HTR-8/SVneo (cell line): ENCODE results near the gene TAP1.
A peak's percentile ranks its signal among the peaks of the same experiment; 100 is the strongest.

ENCODE experiments used
- DNase-seq: peaks from one replicate; pipeline ENCODE4 v3.0.0; 2011; ENCODE audit warnings: low spot score, mixed read lengths; ENCODE audit not compliant: insufficient read length
- FAIRE-seq: peaks from 2 replicates; lab custom pipeline; 2011; peaks lifted over from hg19 to GRCh38; lab: Jason Lieb, UNC

The TAP1 gene

GRCh38 chr6:32842690-32843089 lies 10.8 kb downstream of the TAP1 start:
- FAIRE-seq (no peak), DNase-seq (no peak)

- FAIRE-seq (no peak), DNase-seq (no peak)
Observed at GRCh38 chr6:32842021-32842650, 11.4 kb downstream of the TAP1 start.

GRCh38 chr6:32840604-32841246 lies 12.8 kb downstream of the TAP1 start:
- DNase-seq (no peak), FAIRE-seq (no peak)

- FAIRE-seq (no peak), DNase-seq (no peak)
Observed at GRCh38 chr6:32839356-32839755, 14.1 kb downstream of the TAP1 start.

GRCh38 chr6:32838114-32838958 lies 15.2 kb downstream of the TAP1 start, which contains the start of gene TAP2:
Gene TAP2, minus strand, starts transcription at chr6:32838739. Its CDS starts 506 bp downstream, at chr6:32838233.
- DNase-seq (peak; percentile 92), FAIRE-seq (peak; percentile 69)

- FAIRE-seq: no peak
- peak; percentile 7 for DNase-seq
Observed at GRCh38 chr6:32837651-32838113, 15.8 kb downstream of the TAP1 start.

GRCh38 chr6:32836873-32837272 lies 16.6 kb downstream of the TAP1 start:
- DNase-seq: no peak
- FAIRE-seq: no peak

GRCh38 chr6:32835167-32835893 lies 18.2 kb downstream of the TAP1 start:
- no peak for DNase-seq
- FAIRE-seq: no peak

GRCh38 chr6:32833664-32834063 lies 19.8 kb downstream of the TAP1 start:
- FAIRE-seq (no peak), DNase-seq (no peak)

- no peak for FAIRE-seq
Observed at GRCh38 chr6:32832535-32832934, 21.0 kb downstream of the TAP1 start.

GRCh38 chr6:32830936-32831335 lies 22.6 kb downstream of the TAP1 start:
- FAIRE-seq: no peak
- no peak for DNase-seq

More at GRCh38 chr6:32832535-32832934, 21.0 kb downstream of the TAP1 start:
- DNase-seq: no peak

GRCh38 chr6:32830017-32830416 lies 23.5 kb downstream of the TAP1 start:
- FAIRE-seq: no peak

GRCh38 chr6:32829495-32829894 lies 24.0 kb downstream of the TAP1 start:
- DNase-seq (no peak), FAIRE-seq (no peak)

More at GRCh38 chr6:32830017-32830416, 23.5 kb downstream of the TAP1 start:
- DNase-seq: no peak

- no peak for DNase-seq
- FAIRE-seq: no peak
Observed at GRCh38 chr6:32827025-32827424, 26.5 kb downstream of the TAP1 start.

GRCh38 chr6:32825966-32826365 lies 27.5 kb downstream of the TAP1 start:
- FAIRE-seq: no peak

GRCh38 chr6:32819729-32820128 lies 33.8 kb downstream of the TAP1 start:
- peak; percentile 40 for FAIRE-seq

More at GRCh38 chr6:32825966-32826365, 27.5 kb downstream of the TAP1 start:
- peak; percentile 19 for DNase-seq

GRCh38 chr6:32818867-32819266 lies 34.6 kb downstream of the TAP1 start:
- no peak for FAIRE-seq
- no peak for DNase-seq

More at GRCh38 chr6:32819729-32820128, 33.8 kb downstream of the TAP1 start:
- no peak for DNase-seq

GRCh38 chr6:32816746-32817204 lies 36.7 kb downstream of the TAP1 start, which contains the start of gene HLA-DOB:
Gene HLA-DOB, minus strand, starts transcription at chr6:32817002. Its CDS starts 51 bp downstream, at chr6:32816951.
- peak; percentile 54 for DNase-seq
- no peak for FAIRE-seq

GRCh38 chr6:32815996-32816395 lies 37.5 kb downstream of the TAP1 start:
- DNase-seq (no peak), FAIRE-seq (no peak)

- DNase-seq (no peak), FAIRE-seq (no peak)
Observed at GRCh38 chr6:32815115-32815514, 38.4 kb downstream of the TAP1 start.
